Activated naive CD4-positive, alpha-beta T cell treated with Interleukin-2 at 50 U/mL for 16 hours (primary cell): ENCODE data around the gene SPINK1.
"Not testable (repeated sequence)": the region's sequence is repeated elsewhere in the genome, so short reads cannot be mapped to it uniquely, and the experiment has no call there.

ENCODE experiments used
- DNase-seq: peaks from one replicate; pipeline ENCODE4 v3.0.0-alpha.2; 2020

The SPINK1 gene

DNA sequence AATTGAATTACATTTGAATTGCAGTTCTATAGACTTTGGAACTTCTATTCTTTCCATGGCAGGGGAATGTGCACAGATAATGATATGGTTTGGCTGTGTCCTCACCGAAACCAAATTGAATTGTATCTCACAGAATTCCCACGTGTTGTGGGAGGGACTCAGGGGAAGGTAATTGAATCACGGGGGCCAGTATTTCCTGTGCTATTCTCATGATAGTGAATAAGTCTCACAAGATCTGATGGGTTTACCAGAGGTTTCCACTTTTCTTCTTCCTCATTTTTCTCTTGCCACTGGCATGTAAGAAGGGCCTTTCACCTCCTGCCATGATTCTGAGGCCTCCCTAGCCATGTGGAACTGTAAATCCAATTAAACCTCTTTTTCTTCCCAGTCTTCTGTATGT is 28.3 kb downstream of the SPINK1 start:
- DNase-seq = not testable (repeated sequence)

DNA sequence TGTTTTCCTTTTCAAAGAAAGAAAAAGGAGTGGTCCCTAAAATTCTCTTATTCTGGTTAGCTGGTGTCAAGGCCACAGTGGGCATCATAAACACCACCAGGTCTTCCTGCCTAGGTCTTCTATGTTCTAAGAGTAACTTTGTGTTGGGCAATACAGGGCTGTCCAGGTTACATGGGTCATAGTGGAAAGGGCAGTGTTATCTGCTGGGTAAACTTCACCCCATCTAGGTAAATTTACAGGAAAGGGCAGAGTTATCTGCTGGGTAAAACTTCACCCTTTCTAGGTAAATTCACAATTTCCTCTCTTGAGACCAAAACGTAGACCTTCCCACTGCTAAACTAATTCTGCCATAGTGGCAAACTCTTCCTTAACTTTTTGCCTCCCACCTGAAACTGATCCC is 30.0 kb downstream of the SPINK1 start:
- DNase-seq = no peak

- no peak for DNase-seq
These were observed 31.0 kb downstream of the SPINK1 start for GRCh38 chr5:147800491-147800890.

DNA sequence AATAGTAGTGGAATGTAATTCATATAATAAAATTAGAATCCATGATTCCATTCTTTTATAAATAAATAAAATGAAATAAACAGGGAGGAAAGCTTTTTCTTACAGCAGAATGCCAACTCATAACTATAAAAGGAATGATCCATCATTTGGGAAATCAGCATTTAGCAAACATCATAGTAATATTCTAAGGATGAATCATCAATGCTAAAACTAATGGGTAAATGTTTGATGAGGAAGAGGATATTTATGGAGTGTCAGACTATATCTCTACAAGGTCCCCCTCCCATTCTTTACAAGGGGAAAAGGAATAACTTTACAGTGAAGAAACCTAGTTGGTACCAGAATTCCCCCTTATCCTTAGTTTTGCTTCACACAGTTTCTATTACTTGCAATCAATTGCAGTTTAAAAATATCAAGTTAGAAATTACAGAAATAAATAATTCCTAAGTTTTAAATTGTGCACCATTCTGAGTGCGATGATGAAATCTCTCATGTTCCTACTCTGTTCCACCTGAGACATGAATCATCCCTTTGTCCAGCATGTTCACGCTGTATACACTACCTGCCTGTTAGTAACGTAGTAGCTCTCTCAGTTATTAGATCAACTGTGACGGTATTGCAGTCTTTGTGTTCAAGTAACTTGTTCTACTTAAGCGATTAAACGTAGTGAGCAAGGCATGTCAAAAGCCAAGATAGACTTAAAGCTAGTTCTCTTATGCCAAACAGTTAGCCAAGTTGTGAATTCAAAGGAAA is 34.7 kb downstream of the SPINK1 start:
- DNase-seq = no peak

DNA sequence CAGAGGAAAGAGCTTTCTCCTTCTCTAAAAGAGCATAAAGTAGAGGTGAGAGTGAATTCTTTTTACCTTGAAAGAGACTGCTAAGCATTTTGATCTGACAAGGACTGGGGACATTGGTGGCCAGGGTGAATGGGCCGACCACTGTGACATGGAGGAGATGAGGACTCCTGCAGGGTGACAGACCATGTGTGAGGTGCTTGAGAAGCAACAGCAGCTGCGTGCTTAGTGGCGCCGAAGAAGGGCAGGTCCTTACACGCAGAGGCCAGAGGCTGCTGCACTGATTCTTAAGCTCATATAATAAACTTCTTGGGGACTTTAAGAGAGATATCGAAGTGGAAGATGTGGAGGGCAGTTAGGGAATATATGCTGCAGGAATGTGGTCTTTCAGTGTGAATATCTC is 40.3 kb downstream of the SPINK1 start:
- DNase-seq = no peak

GRCh38 chr5:147789820-147790219 is 41.7 kb downstream of the SPINK1 start:
- DNase-seq = no peak

- no peak for DNase-seq
These were observed 43.4 kb downstream of the SPINK1 start for GRCh38 chr5:147788023-147788422.

- no peak for DNase-seq
These were observed 45.3 kb downstream of the SPINK1 start for GRCh38 chr5:147786142-147786541.

GRCh38 chr5:147784146-147784987 is 47.1 kb downstream of the SPINK1 start:
- no peak for DNase-seq

DNA sequence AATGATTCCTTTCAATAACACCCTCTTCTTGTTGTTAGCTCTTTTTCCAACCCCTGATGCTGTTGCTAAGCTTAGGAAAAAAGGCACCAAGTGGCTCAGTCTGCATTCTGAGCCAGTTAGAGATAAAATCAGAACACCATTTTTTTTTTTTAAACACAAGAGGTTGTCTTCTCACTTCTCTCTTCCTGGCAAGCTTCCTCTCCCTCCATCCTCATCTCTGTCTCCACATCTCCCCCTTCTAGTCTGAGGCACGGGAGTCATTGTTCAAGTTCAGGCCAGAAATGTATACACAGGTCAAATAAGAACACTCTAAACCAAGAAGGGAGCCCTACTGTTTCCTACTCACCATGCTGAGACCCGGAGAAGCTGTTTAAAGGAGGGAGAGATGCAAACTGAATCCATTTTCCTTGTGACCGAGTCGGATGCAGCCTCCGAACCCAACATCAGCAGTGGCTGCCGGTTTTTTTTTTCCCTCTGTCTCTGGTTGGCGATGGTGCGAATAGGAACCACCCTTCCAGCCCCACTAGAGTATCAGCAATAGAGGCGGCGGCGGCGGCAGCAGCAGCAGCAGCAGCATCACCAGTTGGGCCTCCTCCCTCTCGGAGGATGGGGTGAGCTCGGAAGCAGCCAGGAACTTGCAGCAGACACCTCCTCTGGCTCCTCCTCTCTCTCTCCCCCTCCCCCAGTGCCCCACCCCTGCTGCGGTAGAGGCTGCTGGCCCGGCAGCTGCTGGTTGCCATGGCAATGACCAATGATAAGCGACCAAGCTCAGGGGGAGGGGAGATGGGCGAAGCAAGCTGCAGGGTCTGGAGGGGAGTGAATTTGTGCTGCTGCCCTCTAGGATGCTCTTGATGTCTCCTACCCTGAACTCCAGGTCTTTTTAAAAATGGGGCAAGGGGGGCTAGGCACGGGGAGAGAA is 49.1 kb downstream of the SPINK1 start, which contains the start of gene JAKMIP2:
TSS of gene JAKMIP2 (minus strand) at position 619 of the 919 bp plus-strand sequence. CDS start 110,922 bp downstream, outside the sequence.
- peak; percentile 89 for DNase-seq

DNA sequence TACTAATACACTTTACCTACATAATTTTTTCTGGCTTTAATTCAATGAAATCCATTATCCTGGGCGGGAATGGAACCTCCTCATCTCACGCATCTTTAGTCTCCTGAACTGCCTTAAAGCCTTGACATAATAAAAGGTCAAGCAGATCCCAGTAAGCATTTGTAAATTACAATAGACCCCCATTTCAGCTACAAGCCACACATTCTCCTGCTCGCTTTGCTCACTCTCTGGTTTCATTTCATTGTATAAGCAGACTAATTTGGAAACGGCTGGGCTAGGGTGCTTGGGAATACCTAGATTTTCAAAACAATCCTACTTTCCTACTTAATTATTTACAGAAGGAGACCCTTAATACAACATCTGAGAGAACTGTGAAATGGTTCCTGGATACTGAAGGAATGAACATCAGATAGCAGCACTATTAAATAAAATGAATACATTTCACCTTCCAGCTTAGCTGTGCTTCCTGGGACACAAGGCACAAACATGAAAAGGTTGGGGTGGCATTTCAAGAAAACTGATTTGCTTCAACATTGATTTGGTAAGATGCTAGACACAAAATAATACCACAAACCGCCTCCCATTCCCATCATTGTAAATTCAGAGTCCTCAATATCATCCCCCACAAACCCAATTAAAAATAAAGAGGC is 50.4 kb downstream of the SPINK1 start:
- no peak for DNase-seq

DNA sequence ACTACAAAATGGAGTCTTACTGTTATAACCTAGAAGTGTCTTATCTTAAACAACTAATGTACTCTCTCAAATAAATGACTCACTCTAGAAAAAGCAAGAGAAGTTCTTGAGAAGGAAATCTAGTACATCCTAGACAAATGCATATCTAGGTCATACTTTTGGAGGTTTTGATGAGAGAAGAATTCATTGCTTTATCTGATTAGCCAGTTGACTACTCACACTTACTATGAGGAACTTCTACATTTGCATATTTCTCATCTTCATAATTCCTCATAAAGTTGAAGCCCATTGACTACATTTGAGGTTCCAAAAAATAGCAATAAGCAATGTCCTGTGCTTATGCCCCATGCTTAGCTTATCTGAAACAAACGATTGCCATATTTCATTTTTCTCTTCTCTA is 51.8 kb downstream of the SPINK1 start:
- DNase-seq = no peak

- no peak for DNase-seq
These were observed 54.5 kb downstream of the SPINK1 start for GRCh38 chr5:147776989-147777388.
